AG04449 (cell line): ENCODE measurements around the gene TRIM10.

Experiments used
- CTCF ChIA-PET: fragments of 350-600 bp; formaldehyde crosslinking; extraction: SDS; loops from one replicate; lab custom pipeline; 2021; ENCODE audit warnings: antibody characterized with exemption; lab: Yijun Ruan, JAX
- POLR2A ChIA-PET: fragments of 400-600, 350-600 bp; formaldehyde crosslinking; extraction: SDS; loops from one replicate; lab custom pipeline; 2020; ENCODE audit warnings: antibody characterized with exemption, inconsistent platforms; lab: Yijun Ruan, JAX
- DNase-seq: peaks from one replicate; pipeline ENCODE4 v3.0.0-alpha.2; 2010; ENCODE audit warnings: low read depth, low spot score
- H3K4me3 ChIP-seq: 2 replicates; pipeline ENCODE4 v1.5.1; 2011; ENCODE audit warnings: low read depth, mild to moderate bottlenecking, control low read depth, low read length
- CTCF ChIP-seq: IDR thresholded peaks from one replicate; pipeline ENCODE4 v1.5.1; 2011; ENCODE audit warnings: mild to moderate bottlenecking, moderate library complexity, low read length, control low read depth, inconsistent platforms; ENCODE audit not compliant: insufficient read depth; ENCODE audit errors: missing control alignments

The TRIM10 gene

DNA sequence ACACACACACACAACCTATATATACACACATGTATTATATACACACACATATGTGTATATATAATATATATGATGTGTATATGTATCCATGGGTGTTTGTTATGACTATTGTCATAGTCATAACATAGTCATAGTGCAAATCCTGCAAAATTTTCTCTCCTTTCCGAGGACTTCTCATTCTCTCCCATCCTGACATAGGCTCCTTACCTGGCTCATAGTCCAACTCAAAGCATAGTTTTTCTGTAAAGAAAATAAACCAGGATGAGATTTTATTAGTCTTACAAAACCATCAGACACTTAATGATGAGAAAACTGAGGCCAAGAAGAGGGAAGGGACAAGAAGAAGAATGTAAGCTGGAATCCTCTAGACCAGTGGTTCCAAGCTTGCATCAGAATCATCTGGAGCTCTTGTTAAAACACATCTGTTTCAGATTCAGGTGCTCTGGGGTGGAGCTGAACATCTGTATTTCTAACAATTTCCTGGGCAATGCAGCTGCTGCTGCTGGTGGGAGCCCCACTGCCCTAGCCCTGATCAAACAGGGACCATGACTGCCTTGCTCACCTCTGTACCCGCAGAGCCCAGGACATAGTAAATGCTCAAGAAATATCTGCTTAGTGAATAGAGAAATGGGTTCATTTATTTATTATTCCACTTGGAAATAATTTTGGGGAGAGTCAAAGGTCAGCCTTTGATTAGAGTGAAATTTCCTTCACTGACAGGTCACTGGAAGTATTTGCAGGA is 5.3 kb downstream of the TRIM10 start:
- POLR2A ChIA-PET: no interaction called here
- CTCF ChIA-PET: interaction anchor here (0.8 to 6.7 kb wide), 5 partner anchors 15 to 502 kb away, joined by 3 to 56 read pairs (median 5); no protein-coding TSS in a partner anchor

GRCh38 chr6:30154709-30155519 is 6.1 kb downstream of the TRIM10 start:
- ChIA-PET CTCF (interaction anchor here (0.6 to 6.7 kb wide), 5 partner anchors 11 to 142 kb away, joined by 3 to 56 read pairs (median 5); no protein-coding TSS in a partner anchor), POLR2A (no interaction called here)
- peak; percentile 72 for DNase-seq
- TF ChIP-seq CTCF: no peak
- no peak overlapping the region for H3K4me3 ChIP-seq

More for the DNA sequence above, 5.3 kb downstream of the TRIM10 start:
- no peak overlapping the region for H3K4me3 ChIP-seq
- TF ChIP-seq CTCF: no peak
- DNase-seq: no peak

DNA sequence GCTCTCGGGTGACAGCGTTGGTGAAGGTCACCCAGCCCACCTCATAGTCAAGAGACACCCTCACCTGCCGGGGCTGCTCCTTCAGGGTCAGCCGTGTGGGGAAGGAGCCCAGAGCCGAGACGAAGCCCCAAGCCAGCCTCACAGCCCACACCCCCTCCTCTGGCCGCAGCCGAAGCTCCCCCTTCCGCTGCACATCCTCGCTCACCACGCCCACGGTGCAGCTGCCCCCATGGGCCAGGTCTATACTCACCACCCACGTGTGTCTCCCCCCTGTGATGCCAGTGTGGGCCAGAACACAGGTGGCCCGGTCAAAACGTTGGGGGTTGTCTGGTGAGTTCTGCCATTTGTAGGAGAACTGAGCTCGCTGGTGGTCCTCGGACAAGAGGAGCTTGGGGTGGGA is 7.0 kb downstream of the TRIM10 start:
- no peak for TF ChIP-seq CTCF
- ChIA-PET CTCF (interaction anchor here (0.6 to 6.7 kb wide), 3 partner anchors 12 to 22 kb away, joined by 3 to 56 read pairs (median 6); no protein-coding TSS in a partner anchor), POLR2A (no interaction called here)

DNA sequence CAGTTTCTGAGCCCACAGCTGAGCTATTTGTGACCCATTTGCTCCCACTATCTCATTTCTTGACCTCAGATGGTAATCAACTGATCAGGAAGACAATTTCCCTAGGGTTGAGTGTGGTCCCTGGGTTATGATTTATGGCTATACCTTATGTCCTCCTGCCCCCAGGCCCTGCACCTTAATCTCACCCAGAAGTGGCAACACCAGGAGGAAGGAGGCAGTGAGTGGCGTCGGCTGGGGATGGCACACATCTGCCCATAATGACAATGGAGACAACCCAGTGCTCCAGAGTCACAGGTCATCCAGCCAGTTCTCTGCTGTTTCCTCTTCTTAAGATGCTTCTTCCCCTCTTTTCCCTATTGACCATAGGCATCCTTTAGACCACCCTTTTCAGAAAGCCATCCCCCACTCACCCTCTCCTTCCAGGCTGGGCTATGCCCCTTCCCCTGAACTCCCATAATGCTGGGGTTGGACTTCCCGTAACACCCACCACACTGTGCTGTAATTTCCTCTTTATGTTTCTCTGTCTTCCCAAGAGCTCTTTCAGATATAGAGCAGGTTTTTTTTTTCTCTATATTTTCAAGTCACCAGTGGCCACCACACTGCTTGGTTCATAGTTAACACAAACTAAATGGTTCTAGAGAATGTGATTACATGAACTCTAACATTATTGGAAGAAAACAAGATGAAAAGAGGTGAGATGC is 8.0 kb downstream of the TRIM10 start:
- no peak for DNase-seq
- H3K4me3 ChIP-seq: no peak overlapping the region
- no peak for TF ChIP-seq CTCF
- POLR2A ChIA-PET: no interaction called here
- CTCF ChIA-PET: interaction anchor here (6.7 kb wide), 1 partner anchor 21 kb away, joined by 56 read pairs; no protein-coding TSS in a partner anchor

More for the DNA sequence above, 7.0 kb downstream of the TRIM10 start:
- H3K4me3 ChIP-seq: no peak overlapping the region
- no peak for DNase-seq

GRCh38 chr6:30152016-30152673 is 8.9 kb downstream of the TRIM10 start:
- no peak overlapping the region for H3K4me3 ChIP-seq
- no peak for DNase-seq
- ChIA-PET POLR2A (no interaction called here), CTCF (interaction anchor here (2.4 to 6.7 kb wide), 2 partner anchors 16 to 21 kb away, joined by 7 to 56 read pairs; no protein-coding TSS in a partner anchor)
- TF ChIP-seq CTCF: no peak
